Superior temporal gyrus (tissue), 1 donor: Measurements from ENCODE around the gene EPHA4.

ENCODE experiments used
- DNase-seq: peaks from one replicate; pipeline ENCODE4 v3.0.0-alpha.2; 2016; ENCODE audit errors: extremely low spot score

EPHA4 gene

DNA sequence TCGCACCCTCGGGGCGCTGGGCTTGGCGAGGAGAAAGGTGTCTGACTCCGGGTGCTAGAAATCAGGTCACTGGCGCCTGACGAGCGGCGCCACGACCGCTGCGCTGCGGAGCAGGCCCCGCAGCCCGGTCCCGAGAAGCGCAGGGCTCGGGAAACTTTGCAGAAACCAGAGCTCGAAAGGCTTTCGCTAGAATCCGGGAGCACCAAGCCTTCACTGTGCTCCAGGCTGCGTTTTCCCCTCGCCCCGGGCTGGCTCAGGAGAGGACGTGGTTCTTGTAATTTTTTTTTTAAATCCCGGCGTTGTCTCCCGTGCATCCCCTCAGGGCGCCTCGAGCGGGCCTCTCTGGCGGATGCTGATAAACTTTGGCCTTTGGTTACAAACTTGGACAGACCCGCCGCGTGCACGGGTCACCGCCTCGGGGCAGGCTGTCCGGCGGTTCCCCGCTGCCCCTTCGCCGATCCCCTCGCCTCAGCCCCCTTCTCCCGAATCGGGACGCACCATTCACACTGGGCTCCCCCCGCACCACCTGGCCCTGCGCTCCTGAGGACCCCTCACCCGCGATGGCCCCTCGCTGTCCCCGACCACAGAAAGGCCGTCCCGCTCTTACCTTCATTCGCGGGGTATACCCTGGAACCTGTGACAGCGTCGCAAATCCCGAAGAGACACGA, 419 bp downstream of the EPHA4 start:
- no peak for DNase-seq

DNA sequence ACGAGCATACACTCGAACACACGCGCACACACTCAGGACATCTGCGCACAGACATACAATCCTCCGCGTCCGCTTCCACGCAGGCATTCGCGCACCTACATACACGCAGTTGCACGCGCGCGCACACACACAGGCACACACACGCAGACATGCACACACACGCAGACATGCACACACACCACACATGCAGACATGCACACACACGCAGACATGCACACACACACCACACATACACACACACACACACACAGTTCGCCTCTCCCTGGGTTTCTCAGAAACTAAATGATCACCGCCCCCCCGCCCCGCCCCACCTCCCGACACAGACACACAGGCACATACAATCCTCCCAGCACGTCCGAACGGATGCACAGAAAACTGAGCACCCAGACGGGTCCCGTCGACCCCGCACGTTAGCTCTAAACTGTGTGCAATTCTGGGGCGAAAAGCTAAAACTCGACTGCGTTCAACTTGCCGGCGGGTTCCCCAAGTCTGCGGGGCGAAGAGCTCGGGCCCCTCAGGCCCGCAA, 1.0 kb downstream of the EPHA4 start:
- no peak for DNase-seq

GRCh38 chr2:221570321-221570935, 1.7 kb downstream of the EPHA4 start:
- peak; percentile 46 for DNase-seq

DNA sequence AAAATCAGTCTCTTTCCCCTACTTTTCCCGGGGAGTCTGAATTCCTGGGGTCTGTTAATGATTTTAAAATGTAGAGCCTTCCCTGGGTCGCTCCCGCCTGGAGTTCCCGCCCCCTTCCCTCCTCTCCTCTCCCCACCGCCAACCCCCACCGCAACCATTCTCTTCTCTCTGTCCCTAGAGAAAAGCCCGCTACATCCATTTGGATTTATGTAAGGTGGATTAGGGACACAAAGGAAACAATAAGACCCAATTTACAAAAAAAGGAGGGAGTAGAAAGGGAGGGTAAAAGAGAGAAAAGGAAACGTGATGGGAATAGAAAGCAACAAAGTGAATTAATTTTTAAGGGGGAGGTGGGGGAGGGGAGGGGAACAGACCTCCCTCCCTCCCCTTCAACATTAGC, 2.2 kb downstream of the EPHA4 start:
- no peak for DNase-seq

GRCh38 chr2:221569425-221569845, 2.7 kb downstream of the EPHA4 start:
- no peak for DNase-seq

DNA sequence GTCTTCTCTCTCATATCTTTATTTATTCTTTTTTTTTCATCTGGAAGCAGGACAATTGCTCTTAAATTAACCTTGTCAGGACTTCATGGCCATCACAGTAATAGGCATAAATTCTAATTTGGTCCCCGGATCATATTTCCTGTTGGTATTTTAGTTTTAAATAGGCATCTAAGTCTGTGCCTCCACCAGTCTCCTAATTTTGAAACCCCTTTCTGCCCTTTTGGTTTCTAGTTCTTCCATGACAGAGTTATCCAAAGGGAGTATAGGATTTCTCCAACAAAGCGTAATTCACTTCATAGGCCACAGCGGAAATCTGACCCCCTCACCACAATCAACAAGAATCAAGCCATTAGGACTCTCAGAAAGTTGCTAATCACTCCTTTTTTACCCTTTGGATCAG, 3.8 kb downstream of the EPHA4 start:
- DNase-seq, result peak; percentile 11

- DNase-seq, result no peak
Measured at GRCh38 chr2:221567809-221568208, 4.3 kb downstream of the EPHA4 start.

GRCh38 chr2:221567231-221567760, 4.8 kb downstream of the EPHA4 start:
- peak; percentile 18 for DNase-seq

- DNase-seq, result peak; percentile 20
Measured at GRCh38 chr2:221563270-221563985, 8.7 kb downstream of the EPHA4 start.

- peak; percentile 47 for DNase-seq
Measured at GRCh38 chr2:221562226-221562625, 9.9 kb downstream of the EPHA4 start.

DNA sequence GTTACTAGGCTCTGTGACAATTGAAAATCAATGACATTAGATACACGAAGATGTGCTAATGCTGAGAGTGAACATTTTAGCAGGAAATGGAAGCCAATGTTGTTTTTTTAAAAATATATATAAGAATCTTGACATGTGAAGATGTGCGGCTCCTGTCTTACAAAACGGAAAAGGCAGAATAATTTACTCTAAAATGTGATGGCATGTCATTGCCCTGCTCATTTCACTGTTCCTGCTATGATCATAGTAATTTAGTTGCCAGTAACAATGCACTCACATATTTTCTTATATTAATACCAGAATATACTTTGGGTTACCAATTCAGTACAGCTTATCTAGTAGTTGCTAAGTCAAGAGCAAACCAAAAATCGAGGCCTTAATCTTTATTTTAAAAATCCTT, 10.3 kb downstream of the EPHA4 start:
- DNase-seq, result peak; percentile 19

- DNase-seq, result no peak
Measured at GRCh38 chr2:221559991-221560390, 12.1 kb downstream of the EPHA4 start.

DNA sequence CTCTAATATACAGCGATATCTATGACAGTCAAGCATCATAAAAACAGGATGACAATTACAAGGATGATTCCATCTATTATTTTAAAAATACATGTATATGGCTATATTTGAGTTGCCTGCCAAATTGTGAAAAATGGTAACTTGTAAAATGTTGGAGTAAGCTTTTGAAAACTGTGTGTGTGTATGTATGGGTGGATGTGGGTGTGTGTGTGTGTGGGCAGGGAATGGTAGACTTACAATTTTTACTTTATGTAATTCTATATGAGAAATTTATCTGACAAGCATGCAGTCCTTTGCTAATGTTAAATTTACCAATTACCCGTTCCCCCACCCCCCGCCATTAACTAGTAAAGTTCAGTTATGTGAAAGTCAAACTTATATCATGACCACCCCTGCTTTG, 14.0 kb downstream of the EPHA4 start:
- DNase-seq, result no peak

DNA sequence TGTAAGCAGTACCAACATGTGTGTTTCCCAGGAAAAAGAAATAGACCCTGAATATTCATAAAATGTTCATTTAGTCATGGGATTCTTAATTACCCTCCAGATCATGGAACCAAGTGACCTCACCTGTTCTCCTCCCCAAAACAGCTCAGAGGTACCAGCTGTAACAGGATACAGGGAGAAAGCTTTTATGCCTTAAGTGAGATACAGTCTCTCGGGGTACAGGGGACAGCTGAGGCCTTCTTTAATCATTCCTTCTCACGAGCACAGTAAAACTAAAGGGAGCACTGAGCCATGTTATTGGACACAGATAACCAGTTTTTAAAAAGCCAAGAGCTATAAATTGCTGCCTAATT, 16.6 kb downstream of the EPHA4 start:
- DNase-seq, result no peak

GRCh38 chr2:221554769-221555493, 17.2 kb downstream of the EPHA4 start:
- no peak for DNase-seq

DNA sequence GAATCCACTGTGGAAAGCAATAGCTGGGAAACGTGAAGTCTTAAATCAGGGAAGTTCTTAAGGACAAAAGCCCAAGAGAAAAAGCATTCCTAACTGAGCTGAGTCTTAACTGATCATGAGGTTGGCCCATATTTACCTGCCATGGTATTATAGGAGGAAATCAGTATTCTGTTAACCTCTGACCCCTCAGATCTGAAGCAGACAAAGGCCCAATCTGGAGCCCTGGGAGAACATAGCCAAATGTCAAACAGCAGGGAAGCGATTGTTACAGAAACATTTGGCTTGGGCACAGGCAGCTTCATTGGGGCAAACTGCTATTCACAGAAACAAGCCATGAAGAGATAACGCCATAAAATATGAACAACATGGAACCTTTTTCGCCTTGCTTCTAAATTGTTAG, 18.8 kb downstream of the EPHA4 start:
- DNase-seq, result no peak

DNA sequence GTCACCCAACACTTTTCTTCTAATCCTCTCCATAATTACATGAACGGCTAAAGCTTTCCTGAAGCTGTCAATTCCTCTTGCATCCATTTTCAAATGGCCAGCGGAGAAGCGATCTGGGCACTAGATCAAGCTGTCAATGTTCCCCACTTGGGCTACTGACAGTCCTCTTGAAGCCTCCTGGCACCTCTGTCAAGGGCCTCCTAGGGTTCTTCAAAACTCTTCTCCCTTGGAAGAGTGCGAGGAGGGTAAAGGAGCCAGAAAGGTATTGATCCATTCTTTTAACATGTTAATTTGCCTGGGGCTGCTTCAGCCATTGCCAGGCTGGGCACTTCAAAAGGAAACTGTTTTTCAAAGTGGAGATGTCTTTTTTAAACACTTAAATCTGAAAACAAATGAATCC, 19.8 kb downstream of the EPHA4 start:
- DNase-seq, result no peak

DNA sequence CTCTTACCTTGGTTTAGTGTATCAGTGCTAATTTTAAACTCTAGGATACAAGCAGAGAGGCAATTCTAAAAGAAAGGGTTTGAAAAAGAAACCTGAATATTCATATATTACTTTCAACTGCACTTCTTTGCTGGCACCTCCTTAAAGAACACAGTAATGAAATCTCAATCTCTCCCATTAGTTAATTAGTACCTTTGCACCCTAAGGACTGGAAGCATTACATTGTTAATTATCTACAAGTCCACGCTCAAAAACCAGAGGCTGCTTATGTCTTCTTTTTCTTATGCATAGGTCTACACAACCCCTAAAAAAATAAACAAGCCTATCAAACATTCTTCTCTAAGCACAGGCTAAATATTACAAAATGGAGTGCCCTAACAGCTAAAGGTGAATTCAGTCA, 20.2 kb downstream of the EPHA4 start:
- DNase-seq, result no peak

DNA sequence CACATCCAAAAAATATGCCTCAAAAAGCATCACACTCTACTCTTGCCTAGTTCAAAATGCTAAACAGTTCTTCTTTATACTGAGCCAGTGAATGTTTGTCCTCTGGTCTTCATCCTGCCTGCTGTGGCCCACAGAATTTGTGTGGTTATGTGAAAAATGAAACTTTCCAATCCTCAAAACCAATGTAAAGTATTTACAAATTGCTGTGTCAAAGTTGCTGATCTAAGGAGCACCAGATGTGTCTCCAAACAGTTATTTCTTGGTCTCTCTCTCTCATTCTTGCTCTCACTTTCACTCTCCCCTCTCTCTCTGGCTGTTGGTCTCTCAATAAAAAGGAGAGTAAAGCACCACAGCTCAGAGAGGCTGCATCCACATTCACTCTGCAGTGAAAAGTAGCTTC, 23.0 kb downstream of the EPHA4 start:
- no peak for DNase-seq

GRCh38 chr2:221546505-221547225, 25.4 kb downstream of the EPHA4 start:
- DNase-seq, result no peak

GRCh38 chr2:221541131-221541735, 30.9 kb downstream of the EPHA4 start:
- DNase-seq, result no peak
